ENCODE data around the gene GPR37.

- TF ChIP-seq, protein P1, sequence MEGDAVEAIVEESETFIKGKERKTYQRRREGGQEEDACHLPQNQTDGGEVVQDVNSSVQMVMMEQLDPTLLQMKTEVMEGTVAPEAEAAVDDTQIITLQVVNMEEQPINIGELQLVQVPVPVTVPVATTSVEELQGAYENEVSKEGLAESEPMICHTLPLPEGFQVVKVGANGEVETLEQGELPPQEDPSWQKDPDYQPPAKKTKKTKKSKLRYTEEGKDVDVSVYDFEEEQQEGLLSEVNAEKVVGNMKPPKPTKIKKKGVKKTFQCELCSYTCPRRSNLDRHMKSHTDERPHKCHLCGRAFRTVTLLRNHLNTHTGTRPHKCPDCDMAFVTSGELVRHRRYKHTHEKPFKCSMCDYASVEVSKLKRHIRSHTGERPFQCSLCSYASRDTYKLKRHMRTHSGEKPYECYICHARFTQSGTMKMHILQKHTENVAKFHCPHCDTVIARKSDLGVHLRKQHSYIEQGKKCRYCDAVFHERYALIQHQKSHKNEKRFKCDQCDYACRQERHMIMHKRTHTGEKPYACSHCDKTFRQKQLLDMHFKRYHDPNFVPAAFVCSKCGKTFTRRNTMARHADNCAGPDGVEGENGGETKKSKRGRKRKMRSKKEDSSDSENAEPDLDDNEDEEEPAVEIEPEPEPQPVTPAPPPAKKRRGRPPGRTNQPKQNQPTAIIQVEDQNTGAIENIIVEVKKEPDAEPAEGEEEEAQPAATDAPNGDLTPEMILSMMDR (IDR thresholded peaks at IDR 0.05; ENCODE audit: extremely low read depth in 1 of 2, insufficient read depth in 1 of 2, low read depth in 1 of 2, low read length in 2 of 2), result no peak
- TF ChIP-seq POLR2A (IDR thresholded peaks at IDR 0.05; ENCODE audit: low read depth, low read length), result no peak
- TF ChIP-seq POLR2AphosphoS5 (IDR thresholded peaks at IDR 0.05; ENCODE audit: insufficient read depth, low read depth, low read length), result no peak
- no peak for TF ChIP-seq EZH2 (IDR thresholded peaks at IDR 0.05; ENCODE audit: borderline replicate concordance, low read depth, low read length, severe bottlenecking)
- no peak for TF ChIP-seq MAX (IDR thresholded peaks at IDR 0.05; ENCODE audit: insufficient read depth, insufficient read length)
- no peak for TF ChIP-seq FOS (IDR thresholded peaks at IDR 0.05; ENCODE audit: borderline replicate concordance, insufficient read depth, low read length)
- no peak for TF ChIP-seq JUN (IDR thresholded peaks at IDR 0.05; ENCODE audit: borderline replicate concordance, insufficient read depth, insufficient read length, low read depth)
- no peak for TF ChIP-seq MYC (IDR thresholded peaks at IDR 0.05; ENCODE audit: low read depth, low read length)
Measured at GRCh38 chr7:124698964-124699363, 66.6 kb downstream of the GPR37 start.

Data from endothelial cell of umbilical vein (primary cell).